Stomach smooth muscle (tissue), 2 donors: ENCODE results near the gene TBL3.
A peak's percentile ranks its signal among the peaks of the same experiment; 100 is the strongest.
"Not testable (repeated sequence)": the region's sequence is repeated elsewhere in the genome, so short reads cannot be mapped to it uniquely, and the experiment has no call there.

Source experiments
- H3K27ac ChIP-seq: one replicate; pipeline ENCODE4 v1.7.0; 2013; ENCODE audit warnings: mild to moderate bottlenecking, low read length, inconsistent platforms
- H3K27me3 ChIP-seq, 2 donors: one replicate each; pipeline ENCODE4 v1.7.0; 2013; ENCODE audit warnings: low read length in 2 of 2; ENCODE audit not compliant: insufficient read depth in 2 of 2, control insufficient read depth in 1 of 2
- H3K36me3 ChIP-seq, 2 donors: one replicate each; pipeline ENCODE4 v1.7.0; 2013; ENCODE audit warnings: low read length in 2 of 2; ENCODE audit not compliant: control insufficient read depth in 2 of 2, insufficient read depth in 2 of 2
- H3K4me1 ChIP-seq: one replicate; pipeline ENCODE4 v1.7.0; 2013; ENCODE audit warnings: low read length; ENCODE audit not compliant: control insufficient read depth, insufficient read depth
- H3K4me3 ChIP-seq, 2 donors: one replicate each; pipeline ENCODE4 v1.7.0; 2013; ENCODE audit warnings: low read length in 2 of 2
- H3K9ac ChIP-seq, 2 donors: one replicate each; pipeline ENCODE4 v1.7.0; 2013; ENCODE audit warnings: low read length in 2 of 2, mild to moderate bottlenecking in 1 of 2
- H3K9me3 ChIP-seq, 2 donors: one replicate each; pipeline ENCODE4 v1.7.0; 2013; ENCODE audit warnings: low read length in 2 of 2; ENCODE audit not compliant: control insufficient read depth in 2 of 2
- donor health status: healthy.
- donor health status: Pancreatic carcinoma.

TBL3 gene

DNA sequence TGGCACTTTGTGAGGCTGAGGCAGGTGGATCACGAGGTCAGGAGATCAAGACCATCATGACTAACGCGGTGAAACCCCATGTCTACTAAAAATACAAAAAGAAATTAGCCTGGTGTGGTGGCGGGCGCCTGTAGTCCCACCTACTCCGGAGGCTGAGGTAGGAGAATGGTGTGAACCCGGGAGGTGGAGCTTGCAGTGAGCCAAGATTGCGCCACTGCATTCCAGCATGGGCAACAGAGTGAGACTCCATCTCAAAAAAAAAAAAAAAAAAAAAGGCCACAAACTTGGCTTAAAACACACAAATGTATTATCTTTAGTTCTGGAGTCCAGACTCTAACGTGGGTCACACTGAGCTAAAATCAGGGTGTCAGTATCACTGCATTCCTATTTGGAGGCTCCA, 39.9 kb downstream of the TBL3 start:
- not testable (repeated sequence) for H3K9ac ChIP-seq, H3K36me3 ChIP-seq, H3K27ac ChIP-seq, H3K4me3 ChIP-seq, H3K27me3 ChIP-seq, H3K9me3 ChIP-seq
- peaks cover 34% of the 10 kb centered on the region for H3K4me1 ChIP-seq

- H3K27ac ChIP-seq: no peak overlapping the region
- no peaks in the 10 kb centered on the region for H3K9me3 ChIP-seq
- no peak overlapping the region for H3K9ac ChIP-seq
- peaks cover 17% of the 10 kb centered on the region for H3K4me1 ChIP-seq
- H3K36me3 ChIP-seq: no peaks in the 10 kb centered on the region
- H3K4me3 ChIP-seq: no peak overlapping the region
- peaks cover 0 to 3% of the 10 kb centered on the region in 2 donors for H3K27me3 ChIP-seq
Observed at GRCh38 chr16:2013527-2013926, 41.7 kb downstream of the TBL3 start.

GRCh38 chr16:2015117-2015946, 43.5 kb downstream of the TBL3 start:
- H3K36me3 ChIP-seq: no peaks in the 10 kb centered on the region

DNA sequence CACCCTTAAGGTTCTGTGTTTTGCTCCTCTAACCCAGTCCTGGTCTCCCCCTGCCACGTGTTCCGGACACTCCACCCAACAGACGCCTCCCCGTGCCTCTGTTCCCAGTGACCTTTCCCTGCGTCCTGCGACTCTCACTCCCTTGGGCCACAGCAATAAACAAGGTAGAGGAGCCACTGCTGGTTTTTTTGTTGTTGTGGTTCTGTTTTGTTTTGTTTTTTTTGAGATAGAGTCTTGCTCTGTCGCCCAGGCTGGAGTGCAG, 44.0 kb downstream of the TBL3 start:
- no peak overlapping the region for H3K27ac ChIP-seq
- H3K9me3 ChIP-seq: no peaks in the 10 kb centered on the region
- H3K4me1 ChIP-seq: peaks cover 15% of the 10 kb centered on the region
- H3K27me3 ChIP-seq: peaks cover 11 to 18% of the 10 kb centered on the region in 2 donors
- no peak overlapping the region for H3K4me3 ChIP-seq
- no peak overlapping the region for H3K9ac ChIP-seq
- H3K36me3 ChIP-seq: no peaks in the 10 kb centered on the region

More at GRCh38 chr16:2015117-2015946, 43.5 kb downstream of the TBL3 start:
- no peak overlapping the region for H3K4me3 ChIP-seq
- H3K4me1 ChIP-seq: peaks cover 15% of the 10 kb centered on the region
- peaks cover 11 to 13% of the 10 kb centered on the region in 2 donors for H3K27me3 ChIP-seq
- H3K27ac ChIP-seq: no peak overlapping the region
- H3K9me3 ChIP-seq: no peaks in the 10 kb centered on the region
- no peak overlapping the region for H3K9ac ChIP-seq

- no peak overlapping the region for H3K27ac ChIP-seq
Observed at GRCh38 chr16:2016407-2016922, 44.6 kb downstream of the TBL3 start.

DNA sequence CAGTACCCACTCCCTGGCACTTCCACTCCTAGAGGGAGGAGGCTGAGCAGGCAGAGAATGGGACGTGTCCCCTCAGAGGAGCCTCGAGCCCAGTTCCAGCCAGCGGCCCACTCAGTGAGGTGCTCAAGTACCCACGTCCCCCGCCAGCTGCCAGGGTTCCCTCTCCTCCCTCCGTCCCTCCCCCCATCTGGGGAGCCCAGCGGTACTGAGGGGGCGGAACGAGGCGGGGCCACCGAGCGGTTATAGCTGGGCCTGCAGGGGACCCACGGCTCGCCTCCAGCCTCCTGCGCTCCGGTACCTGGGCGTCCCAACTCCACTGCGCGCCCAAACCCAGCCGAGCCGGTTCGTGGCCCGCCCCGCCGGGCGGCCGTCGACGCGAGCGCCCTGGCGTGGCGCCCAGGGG, 47.7 kb downstream of the TBL3 start, which contains the start of gene NPW:
Gene NPW, plus strand, starts transcription at position 268 of the 403 bp plus-strand sequence.
- H3K4me3 ChIP-seq: peak within 1 kb of the TSS in 1 of 2 donors; percentile 22
- peaks cover 14 to 25% of the 10 kb centered on the region in 2 donors for H3K27me3 ChIP-seq
- H3K27ac ChIP-seq: no peak within 1 kb of the TSS

More at GRCh38 chr16:2016407-2016922, 44.6 kb downstream of the TBL3 start:
- Histone ChIP-seq H3K36me3 (no peaks in the 10 kb centered on the region), H3K9ac (no peak overlapping the region), H3K4me3 (no peak overlapping the region), H3K27me3 (peaks cover 11 to 21% of the 10 kb centered on the region in 2 donors), H3K4me1 (peaks cover 16% of the 10 kb centered on the region), H3K9me3 (no peaks in the 10 kb centered on the region)

DNA sequence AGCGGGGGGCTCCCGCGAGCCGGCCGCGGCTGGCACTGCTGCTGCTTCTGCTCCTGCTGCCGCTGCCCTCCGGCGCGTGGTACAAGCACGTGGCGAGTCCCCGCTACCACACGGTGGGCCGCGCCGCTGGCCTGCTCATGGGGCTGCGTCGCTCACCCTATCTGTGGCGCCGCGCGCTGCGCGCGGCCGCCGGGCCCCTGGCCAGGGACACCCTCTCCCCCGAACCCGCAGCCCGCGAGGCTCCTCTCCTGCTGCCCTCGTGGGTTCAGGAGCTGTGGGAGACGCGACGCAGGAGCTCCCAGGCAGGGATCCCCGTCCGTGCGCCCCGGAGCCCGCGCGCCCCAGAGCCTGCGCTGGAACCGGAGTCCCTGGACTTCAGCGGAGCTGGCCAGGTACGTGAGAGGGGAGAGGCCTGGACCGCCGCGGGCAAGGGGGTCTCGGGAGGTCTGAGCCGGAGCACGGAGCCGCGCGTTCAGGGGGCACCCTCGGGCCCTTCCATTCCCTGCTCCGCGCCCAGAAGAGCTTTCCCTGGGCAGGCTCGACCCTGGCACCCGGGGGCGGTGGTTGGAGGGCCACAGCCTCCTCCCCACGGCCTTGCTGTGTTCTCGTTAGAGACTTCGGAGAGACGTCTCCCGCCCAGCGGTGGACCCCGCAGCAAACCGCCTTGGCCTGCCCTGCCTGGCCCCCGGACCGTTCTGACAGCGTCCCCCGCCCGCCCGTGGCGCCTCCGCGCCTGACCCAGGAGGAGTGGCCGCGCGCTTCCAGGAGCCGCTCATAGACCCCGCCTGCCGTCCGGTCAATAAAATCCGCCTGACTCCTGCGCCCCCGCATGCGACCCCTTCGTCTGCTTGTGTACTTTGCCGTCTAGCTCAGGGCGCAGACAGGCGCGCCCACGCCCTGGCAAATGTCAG, 48.3 kb downstream of the TBL3 start:
- H3K4me1 ChIP-seq: peaks cover 35% of the 10 kb centered on the region
- peak overlapping the region in 1 of 2 donors; percentile 22 for H3K4me3 ChIP-seq
- no peak overlapping the region for H3K9ac ChIP-seq
- H3K9me3 ChIP-seq: no peaks in the 10 kb centered on the region
- no peaks in the 10 kb centered on the region for H3K36me3 ChIP-seq
- no peak overlapping the region for H3K27ac ChIP-seq
- peaks cover 14 to 25% of the 10 kb centered on the region in 2 donors for H3K27me3 ChIP-seq

More for the DNA sequence above, 47.7 kb downstream of the TBL3 start, which contains the start of gene NPW:
- no peak within 1 kb of the TSS for H3K9ac ChIP-seq
- H3K9me3 ChIP-seq: no peaks in the 10 kb centered on the region
- H3K4me1 ChIP-seq: peaks cover 35% of the 10 kb centered on the region
- H3K36me3 ChIP-seq: no peaks in the 10 kb centered on the region

GRCh38 chr16:2022723-2023091, 50.9 kb downstream of the TBL3 start:
- H3K4me3 ChIP-seq: peak overlapping the region; percentile 69 to 71
- no peaks in the 10 kb centered on the region for H3K9me3 ChIP-seq
- peaks cover 14 to 25% of the 10 kb centered on the region in 2 donors for H3K27me3 ChIP-seq
- H3K27ac ChIP-seq: no peak overlapping the region
- H3K9ac ChIP-seq: no peak overlapping the region
- peaks cover 49% of the 10 kb centered on the region for H3K4me1 ChIP-seq
- no peaks in the 10 kb centered on the region for H3K36me3 ChIP-seq

DNA sequence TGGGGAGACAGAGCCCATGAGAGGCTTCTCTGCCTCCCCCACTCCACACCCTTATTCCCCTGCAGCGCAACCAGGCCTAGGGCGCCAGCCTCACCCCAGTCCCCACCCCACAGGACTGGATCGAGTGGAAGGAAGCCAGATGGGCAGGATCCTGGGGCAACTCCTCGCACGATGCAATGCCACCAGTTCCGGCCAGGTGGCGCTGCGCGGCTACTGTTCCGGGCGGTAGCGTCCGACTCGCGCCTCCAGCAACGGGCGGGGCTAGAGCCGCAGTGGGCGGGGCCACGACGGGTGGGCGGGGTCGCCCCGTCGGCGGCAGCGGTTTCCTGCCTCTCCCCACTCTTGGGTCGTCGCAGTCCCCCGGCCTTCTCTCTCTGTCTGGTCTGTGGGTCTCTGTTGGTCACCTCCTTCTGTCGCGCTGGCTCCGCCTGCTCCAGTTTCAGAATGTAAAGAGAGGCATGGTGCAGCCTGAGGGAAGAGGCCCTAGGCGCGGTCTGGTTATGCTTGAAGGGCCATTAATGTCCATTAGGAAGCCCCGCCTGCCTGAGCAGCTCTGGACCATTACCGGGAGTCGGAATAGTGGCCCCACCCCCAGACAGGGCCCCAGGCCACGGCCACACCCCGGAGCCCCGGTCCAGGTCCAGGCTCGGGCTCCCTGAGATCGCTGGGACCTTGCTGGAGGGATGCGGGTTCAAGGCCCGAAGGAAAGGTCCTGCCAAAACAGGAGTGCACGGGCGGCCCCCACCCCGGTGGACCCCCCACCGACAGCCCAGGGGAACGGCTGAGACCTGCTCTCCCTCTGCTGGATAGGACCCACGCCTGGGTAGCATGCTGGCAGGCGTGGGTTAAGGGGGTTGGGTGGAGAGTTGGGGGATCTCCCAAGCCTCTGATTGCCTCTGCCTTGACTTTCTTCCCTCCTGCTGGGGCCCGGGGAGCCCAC, 51.5 kb downstream of the TBL3 start:
- Histone ChIP-seq H3K4me1 (peaks cover 56% of the 10 kb centered on the region), H3K4me3 (peak overlapping the region; percentile 69 to 71), H3K27me3 (peaks cover 11 to 25% of the 10 kb centered on the region in 2 donors), H3K36me3 (no peaks in the 10 kb centered on the region), H3K9ac (no peak overlapping the region), H3K9me3 (no peaks in the 10 kb centered on the region), H3K27ac (peak overlapping the region; percentile 18)

GRCh38 chr16:2024032-2024420, 52.2 kb downstream of the TBL3 start:
- Histone ChIP-seq H3K4me1 (peaks cover 62% of the 10 kb centered on the region), H3K36me3 (no peaks in the 10 kb centered on the region), H3K4me3 (no peak overlapping the region), H3K9ac (no peak overlapping the region), H3K27ac (peak overlapping the region; percentile 18), H3K9me3 (no peaks in the 10 kb centered on the region), H3K27me3 (peaks cover 9 to 25% of the 10 kb centered on the region in 2 donors)
